ENCODE measurements around the gene GPR17. TPM values are rescaled to one million over a fixed set of nuclear protein-coding genes. Genes with fewer than 3 reads are reported as not detected.

Gene GPR17
- polyA plus RNA-seq, 5 donors = 0.74 to 3.3 (median 1.3) TPM

DNA sequence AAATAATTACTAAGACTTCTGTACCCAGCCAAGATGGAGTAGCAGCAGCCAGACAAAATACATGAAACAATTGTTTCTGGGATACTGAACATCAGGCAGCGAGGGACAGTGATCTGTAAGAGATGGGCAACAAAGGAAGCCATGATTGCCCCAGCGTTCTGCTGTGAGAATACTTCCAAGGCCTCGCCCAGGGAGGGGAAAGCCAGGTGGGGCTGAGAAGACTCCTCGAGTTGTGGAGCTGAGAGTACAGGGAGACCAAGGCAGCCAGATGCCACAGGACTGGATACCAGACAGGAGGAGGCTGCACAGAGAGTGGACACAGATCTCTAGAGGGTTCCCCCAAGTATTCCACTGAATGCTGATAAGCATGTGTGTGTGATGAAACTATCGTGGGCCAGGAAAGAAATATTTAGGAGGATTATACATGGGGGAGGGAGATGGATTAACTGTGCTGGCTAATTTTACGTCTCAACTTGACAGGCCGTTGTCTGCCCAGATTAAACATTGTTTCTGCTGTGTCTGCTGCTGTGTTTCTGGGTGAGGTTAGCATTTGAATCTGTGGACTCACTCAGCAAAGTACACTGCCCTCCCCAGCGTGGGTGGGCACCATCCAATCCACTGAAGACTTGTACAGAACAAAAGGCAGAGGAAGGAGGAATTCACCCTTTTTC is 39.6 kb downstream of the GPR17 start:
- DNase-seq = no peak

DNA sequence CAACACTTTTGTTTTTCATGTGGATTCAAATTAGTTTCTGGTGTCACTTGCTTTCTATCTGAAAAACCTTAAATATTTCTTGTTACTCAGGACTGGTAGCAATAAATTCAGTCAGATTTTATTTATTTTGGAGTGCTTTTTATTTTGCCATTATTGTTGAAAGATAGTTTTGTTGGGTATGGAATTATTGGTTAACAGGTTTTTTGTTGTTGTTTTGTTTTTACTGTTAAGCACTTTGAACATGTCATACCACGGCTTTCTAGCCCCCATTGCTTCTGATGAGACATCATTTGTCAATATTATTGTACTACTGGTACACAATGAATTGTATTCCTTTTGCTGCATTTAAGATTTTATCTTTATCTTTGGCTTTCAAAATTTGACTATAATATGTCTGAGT is 42.5 kb downstream of the GPR17 start:
- no peak for DNase-seq

DNA sequence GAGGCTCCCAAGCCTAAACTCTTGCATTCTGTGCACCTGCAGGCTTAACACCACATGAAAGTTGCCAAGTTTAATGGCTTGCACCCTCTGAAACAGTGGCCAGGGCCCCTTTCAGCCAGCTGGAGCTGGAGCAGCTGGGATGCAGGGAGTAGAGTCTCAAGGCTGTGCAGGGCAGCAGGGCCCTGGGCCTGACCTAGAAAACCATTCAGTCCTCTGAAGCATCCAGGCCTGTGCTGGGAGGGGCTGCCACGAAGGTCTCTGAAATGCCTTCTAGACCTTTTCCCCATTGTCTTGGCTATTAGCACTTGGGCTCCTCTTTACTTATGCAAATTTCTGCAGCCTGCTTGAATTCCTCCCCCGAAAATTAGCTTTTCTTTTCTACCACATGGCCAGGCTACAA is 44.7 kb downstream of the GPR17 start:
- no peak for DNase-seq

DNA sequence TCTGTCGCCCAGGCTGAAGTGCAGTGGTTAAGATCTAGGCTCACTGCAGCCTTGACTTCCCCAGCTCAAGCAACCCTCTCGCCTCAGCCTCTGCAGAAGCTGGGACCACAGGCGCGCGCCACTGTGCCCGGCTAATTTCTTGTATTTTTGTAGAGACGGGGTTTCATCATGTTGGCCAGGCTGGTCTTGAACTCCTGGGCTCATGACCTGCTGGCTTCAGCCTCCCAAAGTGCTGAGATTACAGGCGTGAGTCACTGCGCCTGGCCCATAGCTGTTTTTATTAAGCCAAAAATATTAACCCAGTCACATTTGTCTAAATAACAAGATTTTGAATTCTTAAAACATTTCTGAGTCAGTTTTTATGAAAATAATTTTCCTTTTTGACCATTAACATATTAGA is 49.0 kb downstream of the GPR17 start:
- DNase-seq = no peak

DNA sequence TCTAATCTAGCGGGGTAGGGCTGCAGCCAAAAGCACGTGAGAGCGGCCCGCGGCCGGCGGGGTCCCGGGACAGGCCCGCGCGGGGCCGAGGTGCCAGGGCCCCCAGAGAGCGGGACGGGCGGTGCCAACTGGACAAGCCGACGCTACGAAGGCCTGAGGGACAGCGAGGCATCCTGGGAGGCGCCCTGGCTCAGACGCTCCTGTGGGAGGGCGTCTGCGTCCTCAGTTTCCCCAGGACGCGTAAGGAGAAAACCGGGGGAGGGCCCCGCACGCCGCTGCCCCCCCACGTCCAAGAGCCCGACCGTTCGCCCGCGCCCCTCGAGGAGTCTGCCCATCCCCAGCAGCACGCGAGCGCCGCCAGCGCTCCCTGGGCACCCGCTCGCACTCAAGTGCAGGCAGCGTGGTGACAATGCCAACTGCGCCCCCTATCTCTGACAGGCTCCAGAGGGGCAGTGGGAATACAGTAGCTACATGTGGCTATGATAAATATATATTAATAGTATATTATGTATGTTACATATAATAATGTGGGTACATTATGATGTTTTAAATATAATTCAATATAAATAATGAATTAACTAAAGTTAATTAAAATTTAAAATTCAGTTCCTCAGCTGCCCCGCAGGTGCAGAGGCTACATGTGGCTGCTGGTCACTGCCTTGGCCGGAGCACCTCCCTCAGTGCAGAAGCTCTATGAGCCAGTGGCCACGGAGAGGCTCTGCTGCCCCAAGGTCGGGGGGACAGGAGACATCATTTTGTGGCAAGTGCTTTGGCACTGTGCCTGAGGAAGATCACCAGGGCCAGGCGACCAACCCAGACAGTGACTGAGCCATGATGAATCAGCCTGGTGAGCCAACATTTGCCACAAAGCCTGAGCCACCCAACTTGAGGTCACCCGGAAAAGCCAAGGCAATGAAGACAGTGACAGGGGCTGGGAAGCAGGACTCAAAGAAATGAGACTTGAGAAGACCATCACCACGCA is 49.8 kb downstream of the GPR17 start:
- DNase-seq = no peak

DNA sequence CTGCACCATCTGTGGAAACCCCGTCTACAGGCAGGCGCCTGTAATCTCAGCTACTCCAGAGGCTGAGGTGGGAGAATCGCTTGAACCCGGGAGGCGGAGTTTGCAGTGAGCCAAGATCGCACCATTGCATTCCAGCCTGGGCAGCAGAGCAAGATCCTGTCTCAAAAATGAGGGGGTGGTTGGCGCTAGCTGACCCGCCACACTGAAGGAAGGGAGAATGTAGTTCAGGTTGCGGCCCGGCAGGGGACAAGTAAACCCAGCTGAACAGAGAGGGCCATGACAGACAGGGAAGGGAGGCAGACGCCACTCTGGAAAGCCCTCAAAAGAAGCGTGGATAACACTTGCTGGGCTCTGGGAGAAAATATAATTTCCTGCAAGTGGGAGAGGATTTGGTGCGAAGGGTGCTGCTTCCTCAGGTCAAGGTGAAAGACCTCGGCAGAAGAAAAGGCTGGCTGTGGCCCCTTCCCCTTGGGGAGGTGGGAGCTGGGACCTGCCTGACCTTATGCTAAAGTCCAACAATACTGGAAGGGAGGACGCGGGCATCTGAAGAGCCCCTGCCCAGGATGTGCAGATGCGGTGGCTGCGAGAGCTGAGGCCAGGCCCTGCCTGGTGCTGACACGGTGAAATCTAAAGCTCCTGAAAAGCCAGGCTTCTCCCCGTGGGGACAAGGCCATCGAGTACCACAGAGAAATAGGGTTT is 51.7 kb downstream of the GPR17 start:
- DNase-seq = no peak

DNA sequence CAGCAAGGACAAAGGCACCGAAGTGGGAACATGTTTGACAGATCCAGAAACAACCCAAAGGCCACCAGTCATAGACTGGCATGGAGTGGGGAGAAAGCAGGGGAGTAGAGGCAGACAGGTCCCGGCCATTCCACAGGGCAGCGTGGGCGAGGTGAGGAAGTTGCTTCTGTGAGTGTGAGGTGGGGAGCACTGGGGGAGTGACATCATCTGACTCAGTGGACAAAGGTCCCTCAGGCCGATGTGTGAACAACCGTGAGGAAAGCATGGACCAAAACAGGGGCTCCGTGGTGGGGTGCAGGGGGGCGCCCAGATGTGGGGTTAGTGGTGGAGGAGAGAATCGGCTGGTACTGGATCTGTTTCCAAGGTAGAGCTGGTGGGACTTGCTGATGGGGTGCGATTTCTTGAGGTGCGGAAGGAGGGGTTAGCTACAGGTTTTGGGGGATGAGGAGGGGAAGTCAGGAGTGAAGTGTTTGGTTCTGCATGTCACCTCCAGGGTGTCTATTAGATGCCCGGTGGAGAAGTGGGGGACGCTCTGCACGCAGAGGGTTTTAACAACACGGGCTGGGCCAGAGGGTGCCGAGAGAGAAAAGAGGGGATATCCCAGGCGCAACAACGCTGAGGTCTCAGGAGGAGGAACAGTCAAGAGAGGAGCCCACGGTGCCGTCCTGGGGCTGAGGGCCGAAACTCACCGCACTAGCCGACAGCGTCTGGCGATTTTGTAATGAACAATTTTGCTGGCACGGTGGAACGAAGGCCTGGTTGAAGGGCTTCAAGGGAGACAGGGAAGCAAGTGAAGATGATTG is 52.8 kb downstream of the GPR17 start:
- DNase-seq = no peak

DNA sequence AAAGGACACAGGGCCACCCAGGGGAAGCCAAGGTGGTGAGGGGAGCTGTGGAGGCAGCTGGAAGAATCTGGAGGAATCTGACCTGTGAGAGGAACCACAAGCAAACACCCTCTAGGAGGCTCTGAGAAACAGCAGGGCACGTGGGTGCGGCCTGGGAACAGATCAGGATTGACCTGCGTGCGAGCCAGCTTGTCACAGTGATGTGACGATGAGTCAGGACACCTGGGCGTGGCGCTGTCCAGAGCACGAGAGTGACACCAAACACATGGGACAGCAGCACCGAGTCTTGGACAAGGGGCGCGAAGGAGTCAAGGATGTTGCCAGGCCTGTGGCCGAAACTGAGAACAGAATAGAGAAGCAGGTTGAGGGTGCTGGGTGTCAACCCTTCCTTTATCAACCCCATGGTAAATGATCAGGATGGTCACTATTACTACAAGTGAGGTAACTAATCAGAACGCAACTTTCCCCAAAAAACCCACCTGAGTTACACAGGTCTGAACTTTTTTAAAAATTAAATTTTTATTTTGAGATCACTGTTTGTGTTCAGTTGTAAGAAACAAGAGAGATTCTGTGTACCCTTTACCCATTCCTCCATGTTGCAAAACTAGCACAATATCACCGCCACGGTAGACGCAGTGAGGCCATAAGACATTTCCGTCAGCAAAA is 54.7 kb downstream of the GPR17 start:
- DNase-seq = no peak

DNA sequence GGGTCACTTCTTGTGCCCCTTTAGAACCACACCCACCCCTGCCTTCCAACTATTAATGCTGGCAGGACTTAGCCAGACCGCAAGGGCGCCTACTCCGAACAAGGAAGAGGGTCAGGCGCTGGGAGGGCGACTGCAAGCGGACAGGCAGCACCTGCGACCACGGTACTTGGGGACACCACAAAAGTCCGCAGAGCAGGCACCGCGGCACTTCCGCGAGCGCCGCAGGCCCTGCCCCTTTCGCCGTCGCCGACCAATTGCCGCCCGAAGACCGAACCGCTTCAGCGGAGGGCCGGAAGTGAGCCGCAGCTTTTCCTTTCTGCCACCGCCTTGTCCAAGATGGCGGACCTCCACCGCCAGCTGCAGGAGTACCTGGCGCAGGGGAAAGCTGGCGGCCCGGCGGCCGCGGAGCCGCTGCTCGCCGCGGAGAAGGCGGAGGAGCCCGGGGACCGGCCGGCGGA is 55.3 kb downstream of the GPR17 start, which contains the start of gene SFT2D3:
TSS of gene SFT2D3 (plus strand) at position 305 of the 458 bp plus-strand sequence. CDS start at position 337, 32 bp downstream.
- peak; percentile 89 to 92 for DNase-seq

DNA sequence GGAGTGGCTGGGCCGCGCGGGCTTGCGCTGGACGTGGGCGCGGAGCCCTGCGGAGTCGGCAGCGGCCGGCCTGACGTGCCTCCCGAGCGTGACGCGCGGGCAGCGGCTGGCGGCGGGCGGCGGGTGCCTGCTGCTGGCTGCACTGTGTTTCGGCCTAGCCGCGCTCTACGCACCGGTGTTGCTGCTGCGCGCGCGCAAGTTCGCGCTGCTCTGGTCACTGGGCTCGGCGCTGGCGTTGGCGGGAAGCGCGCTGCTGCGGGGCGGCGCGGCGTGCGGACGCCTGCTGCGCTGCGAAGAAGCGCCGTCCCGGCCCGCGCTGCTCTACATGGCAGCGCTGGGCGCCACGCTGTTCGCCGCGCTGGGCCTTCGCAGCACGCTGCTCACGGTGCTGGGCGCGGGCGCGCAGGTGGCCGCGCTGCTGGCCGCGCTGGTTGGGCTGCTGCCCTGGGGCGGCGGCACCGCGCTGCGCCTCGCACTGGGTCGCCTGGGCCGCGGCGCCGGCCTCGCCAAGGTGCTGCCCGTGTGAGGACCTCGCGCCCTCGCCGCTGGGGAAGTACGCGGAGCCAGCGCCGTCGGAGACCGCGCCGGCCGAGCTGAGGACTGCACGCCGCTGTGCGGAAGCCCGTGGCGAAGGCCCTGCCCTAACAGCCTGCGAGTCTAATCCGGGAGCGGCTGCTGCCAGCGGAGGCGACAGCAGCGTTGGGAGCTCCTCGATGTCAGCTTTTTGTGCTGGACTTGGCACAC is 55.9 kb downstream of the GPR17 start:
- peak; percentile 66 to 67 for DNase-seq

Other genes starting within 250 kb of the GPR17 start
- gene PROC, start 227.7 kb upstream of the GPR17 start, polyA plus RNA-seq (ENCODE audit: insufficient read depth in 1 of 5, insufficient read length in 5 of 5, low replicate concordance in 1 of 5) = 1 to 10 TPM; 2.2 to 6.0 (median 4.9) TPM
- gene IWS1, start 119.7 kb upstream of the GPR17 start, polyA plus RNA-seq (ENCODE audit: insufficient read depth in 1 of 5, insufficient read length in 5 of 5, low replicate concordance in 1 of 5) = 10 to 100 TPM; 52.0 to 73.5 (median 66.0) TPM
- 1 to 10 TPM in 2 of 5 donors, under 1 TPM in 3; 0.51 to 1.2 (median 0.70) TPM for gene MYO7B, start 110.5 kb upstream of the GPR17 start, polyA plus RNA-seq (ENCODE audit: insufficient read depth in 1 of 5, insufficient read length in 5 of 5, low replicate concordance in 1 of 5)
- 10 to 100 TPM; 19.1 to 36.9 (median 25.1) TPM for gene LIMS2, start 29.4 kb downstream of the GPR17 start, polyA plus RNA-seq (ENCODE audit: insufficient read depth in 1 of 5, insufficient read length in 5 of 5, low replicate concordance in 1 of 5)
- gene SFT2D3, start 55.3 kb downstream of the GPR17 start, polyA plus RNA-seq (ENCODE audit: insufficient read depth in 1 of 5, insufficient read length in 5 of 5, low replicate concordance in 1 of 5) = 1 to 10 TPM in 1 of 5 donors, not detected in 4; 1.6 TPM
- gene WDR33, start 165.0 kb downstream of the GPR17 start, polyA plus RNA-seq (ENCODE audit: insufficient read depth in 1 of 5, insufficient read length in 5 of 5, low replicate concordance in 1 of 5) = 10 to 100 TPM; 42.1 to 61.9 (median 54.5) TPM
- 10 to 100 TPM; 32.5 to 38.0 (median 35.3) TPM for gene POLR2D, start 212.0 kb downstream of the GPR17 start, polyA plus RNA-seq (ENCODE audit: insufficient read depth in 1 of 5, insufficient read length in 5 of 5, low replicate concordance in 1 of 5)
- gene AMMECR1L, start 239.8 kb downstream of the GPR17 start, polyA plus RNA-seq (ENCODE audit: insufficient read depth in 1 of 5, insufficient read length in 5 of 5, low replicate concordance in 1 of 5) = 10 to 100 TPM; 20.9 to 25.2 (median 23.5) TPM

All from right lung (tissue), 5 donors.